T-helper 9 cell (primary cell): Measurements from ENCODE around the gene HOXA13.

Source experiments
- DNase-seq: peaks from one replicate; pipeline ENCODE4 v3.0.0-alpha.2; 2020

HOXA13 gene

DNA sequence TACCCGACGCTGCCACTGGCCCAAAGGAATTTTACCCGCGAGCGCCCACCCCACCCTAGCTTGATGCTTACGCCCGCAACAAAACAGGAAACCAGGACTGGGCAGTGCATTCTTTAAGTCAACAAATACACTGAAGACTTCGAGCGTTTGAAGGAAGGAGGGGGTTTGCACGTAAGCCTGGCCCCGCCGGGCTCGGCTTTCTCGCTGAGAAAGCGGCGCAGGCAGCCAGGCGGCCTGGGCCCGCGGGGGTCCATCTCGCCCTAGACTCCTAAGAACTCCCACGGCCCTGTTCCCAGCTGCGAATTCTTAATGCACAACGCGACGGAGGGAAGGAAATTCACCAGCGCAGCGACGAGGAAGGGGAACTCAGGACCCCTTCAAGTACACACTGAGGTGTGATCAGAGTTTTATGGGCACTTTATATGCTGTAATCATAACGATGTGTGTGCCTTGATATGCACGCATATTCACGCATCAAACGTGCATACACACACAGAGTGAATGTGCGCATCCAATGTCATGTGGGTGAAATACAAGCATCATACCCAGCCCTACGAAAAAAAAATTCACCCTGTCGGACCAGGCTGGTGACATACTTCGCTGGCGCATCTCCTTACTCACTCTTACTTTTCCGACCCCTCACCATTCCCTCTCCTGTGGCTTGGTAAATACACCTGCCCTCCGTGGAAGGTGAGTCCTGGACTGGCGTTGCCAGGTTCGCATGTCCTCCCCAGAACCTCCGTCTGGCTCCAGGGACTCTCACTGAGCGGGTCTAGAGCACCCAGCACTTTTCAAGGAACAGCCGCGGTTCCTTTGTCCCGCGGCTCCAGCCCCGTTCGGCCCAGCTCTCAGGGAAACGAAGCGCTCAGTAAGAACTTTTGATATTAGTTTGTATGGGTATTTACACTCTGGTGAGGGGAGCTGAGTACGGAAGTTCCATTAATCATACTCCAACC lies 5.7 kb upstream of the HOXA13 start:
- no peak for DNase-seq

GRCh38 chr7:27204851-27205322 lies 5.0 kb upstream of the HOXA13 start:
- DNase-seq: no peak

GRCh38 chr7:27203964-27204594 lies 4.2 kb upstream of the HOXA13 start:
- DNase-seq: no peak

DNA sequence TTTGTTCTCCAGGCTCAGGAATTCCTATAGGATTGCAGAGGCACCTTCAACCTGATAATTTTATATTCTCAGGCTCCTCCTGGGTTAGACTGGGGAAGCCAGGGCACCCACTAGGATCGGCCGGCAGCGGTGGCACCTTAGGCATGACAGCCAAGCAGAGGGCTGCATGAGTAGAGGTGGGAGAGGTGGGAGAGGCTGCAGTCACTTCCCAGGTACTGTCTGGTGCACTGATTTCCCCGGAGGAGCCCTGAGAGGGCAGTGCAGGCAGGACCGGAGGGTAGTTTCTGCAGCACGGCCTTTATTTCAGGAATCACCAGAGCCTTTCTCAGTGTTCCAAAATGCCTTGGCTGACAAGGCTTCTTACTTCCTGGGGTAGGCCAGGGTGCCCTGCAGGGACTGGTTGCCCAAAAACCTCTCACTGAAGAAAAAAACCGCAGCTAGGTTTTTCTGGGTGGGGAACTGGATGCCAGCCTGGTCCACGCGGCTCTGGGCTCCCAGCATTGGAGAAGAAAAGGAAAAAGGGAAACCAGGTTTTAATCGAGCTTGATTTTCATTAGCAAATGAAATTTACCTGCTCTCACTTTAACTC lies 3.6 kb upstream of the HOXA13 start:
- no peak for DNase-seq

DNA sequence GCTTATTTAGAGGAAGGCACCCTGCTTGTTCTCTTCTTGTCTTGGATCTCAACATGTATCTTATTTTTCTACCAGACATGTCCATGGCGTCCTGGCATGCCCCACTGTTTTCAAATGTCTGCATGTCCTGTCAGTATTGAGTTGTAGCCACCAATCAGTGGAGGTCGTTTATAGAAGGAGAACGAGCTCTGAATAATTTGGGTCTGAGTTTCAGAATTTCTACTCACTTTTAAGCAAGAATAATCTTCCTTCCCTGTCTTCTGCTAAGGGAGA lies 2.9 kb upstream of the HOXA13 start:
- no peak for DNase-seq

DNA sequence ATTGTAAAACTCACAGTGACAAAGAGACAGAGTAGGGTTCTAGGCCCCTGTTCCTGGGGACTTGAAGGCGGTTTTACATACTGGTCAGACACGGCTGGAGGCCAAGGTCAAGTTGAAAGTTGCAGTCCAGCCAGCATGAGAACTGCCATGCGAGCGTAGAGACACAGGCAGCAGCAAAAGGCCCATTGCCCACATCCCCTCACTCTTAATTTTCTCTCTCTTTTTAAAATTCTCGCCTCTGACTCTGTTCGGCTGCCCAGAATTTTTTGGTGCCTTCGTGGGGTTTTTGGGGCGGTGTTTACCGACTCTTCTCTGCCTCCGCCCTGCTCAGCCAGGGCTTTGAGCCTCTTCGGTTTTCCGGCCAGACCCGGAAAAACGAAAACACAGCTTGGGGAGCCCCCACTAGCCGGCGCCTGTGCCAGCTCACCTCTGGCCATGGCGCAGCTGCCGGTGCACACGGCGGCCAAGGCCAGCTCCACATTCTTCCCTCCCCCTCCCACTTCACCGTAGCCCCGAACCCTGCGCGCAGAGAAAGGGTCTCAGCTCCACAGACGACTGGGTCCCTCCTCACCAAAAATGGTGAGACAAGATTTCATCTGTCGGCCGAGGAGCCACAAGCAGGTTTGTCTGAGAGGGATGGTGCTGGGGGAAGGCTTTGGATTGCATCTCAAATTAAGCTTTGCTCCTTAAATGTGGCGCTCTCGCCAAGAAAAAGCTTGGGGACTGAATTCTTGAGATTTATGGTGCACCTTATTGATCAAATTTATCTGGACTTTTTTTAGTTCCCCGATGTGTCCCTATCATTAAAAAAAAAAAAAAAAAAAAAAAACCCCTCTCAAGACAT lies 2.3 kb upstream of the HOXA13 start:
- DNase-seq: no peak

GRCh38 chr7:27201580-27202017 lies 1.7 kb upstream of the HOXA13 start:
- DNase-seq: no peak

- DNase-seq: no peak
Observed at GRCh38 chr7:27200761-27201579, 1.1 kb upstream of the HOXA13 start.

DNA sequence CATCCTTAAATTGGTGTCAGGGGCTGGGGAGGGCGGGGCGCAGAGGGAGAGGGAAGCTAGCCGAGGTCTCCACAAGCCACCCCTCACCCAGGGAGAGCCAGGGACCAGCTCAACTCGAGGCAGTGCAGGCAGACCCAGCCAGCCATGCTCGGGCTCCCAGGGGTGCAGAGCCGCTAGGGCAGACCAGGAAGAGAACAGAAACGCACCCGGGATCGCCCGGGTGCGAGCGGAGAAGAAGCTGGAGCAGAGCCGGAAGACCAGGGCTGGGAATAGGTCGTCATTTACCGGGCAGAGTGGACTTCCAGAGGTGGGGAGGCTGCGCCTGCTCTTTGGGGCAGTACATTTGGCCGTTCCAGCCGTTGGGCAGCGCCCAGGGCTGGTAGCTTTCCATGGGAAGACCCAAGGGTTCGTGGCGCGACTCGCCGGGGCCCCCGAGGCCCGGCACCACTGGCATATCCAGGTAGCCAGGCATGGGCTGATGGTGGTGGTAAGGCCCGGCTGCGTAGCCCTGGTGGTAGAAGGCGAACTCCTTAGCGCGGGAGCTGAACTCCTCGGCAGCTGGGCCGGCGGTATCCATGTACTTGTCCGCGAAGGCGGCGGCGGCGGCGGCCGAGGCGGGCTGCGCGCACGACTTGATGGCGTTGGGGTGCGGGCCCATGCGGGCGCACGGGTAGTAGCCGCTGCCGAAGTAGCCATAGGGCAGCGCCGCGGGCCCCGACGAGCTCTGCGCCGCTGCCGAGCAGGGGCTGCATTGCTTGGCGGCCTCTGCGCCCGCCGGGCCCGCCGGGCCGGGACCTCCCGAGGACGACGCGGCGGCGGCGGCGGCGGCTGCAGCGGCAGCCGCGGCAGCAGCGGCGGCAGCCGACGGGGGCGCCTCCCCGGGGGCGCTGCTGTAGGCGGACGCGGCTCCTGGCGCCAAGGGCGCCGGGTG lies 755 bp downstream of the HOXA13 start:
- no peak for DNase-seq

- DNase-seq: no peak
Observed at GRCh38 chr7:27198138-27198841, 1.6 kb downstream of the HOXA13 start.

- no peak for DNase-seq
Observed at GRCh38 chr7:27197137-27198042, 2.5 kb downstream of the HOXA13 start.

GRCh38 chr7:27196287-27196767 lies 3.6 kb downstream of the HOXA13 start:
- DNase-seq: peak; percentile 86

GRCh38 chr7:27194686-27195379 lies 5.1 kb downstream of the HOXA13 start:
- no peak for DNase-seq

DNA sequence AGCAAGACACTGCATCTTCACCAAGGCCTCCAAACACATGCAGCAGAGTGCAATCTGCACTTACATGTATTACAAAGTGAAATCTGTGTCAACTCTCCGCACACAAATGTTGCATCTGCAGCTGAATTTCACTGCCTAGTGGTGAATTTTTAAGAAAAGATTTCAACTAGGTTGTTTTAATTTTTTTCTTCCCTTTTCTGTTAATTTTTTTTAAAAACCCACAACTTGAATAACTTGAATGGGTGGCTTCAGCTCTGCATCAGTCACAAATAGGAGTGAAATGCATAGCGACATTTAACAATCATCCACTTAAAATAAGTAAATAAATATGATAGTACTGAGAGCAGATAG lies 5.9 kb downstream of the HOXA13 start:
- DNase-seq: no peak

DNA sequence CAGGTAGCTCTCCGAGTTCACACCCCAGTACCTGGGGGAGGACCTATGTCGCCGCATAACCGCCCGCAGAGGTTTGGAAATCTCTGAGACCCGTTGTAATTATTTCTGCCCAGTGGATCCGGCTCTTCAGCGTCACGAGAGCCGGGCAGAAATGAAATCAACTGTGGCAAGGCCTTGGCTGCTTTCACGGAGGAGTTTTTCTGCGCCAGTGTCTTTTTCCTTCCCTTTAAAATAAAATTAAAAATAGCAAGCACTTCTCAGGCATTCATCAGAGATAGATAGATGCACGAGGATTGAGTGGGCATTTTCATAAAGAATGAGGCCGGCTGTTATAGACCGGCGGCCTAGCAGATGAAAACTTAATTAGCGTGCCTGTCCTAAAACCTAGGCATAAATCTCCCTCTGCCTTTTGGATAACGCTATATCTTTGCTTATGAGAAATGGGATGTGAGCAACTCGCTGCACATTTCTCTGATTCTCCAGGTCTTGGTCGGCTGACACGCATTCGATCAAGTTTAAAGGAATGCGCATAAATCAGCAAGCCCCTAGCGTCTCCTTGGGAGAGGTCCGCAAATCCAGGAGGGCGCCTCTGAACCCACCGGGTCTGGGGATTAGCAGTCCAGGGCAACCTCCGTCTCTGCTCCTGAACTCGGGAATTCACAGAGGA lies 6.4 kb downstream of the HOXA13 start:
- DNase-seq: no peak

DNA sequence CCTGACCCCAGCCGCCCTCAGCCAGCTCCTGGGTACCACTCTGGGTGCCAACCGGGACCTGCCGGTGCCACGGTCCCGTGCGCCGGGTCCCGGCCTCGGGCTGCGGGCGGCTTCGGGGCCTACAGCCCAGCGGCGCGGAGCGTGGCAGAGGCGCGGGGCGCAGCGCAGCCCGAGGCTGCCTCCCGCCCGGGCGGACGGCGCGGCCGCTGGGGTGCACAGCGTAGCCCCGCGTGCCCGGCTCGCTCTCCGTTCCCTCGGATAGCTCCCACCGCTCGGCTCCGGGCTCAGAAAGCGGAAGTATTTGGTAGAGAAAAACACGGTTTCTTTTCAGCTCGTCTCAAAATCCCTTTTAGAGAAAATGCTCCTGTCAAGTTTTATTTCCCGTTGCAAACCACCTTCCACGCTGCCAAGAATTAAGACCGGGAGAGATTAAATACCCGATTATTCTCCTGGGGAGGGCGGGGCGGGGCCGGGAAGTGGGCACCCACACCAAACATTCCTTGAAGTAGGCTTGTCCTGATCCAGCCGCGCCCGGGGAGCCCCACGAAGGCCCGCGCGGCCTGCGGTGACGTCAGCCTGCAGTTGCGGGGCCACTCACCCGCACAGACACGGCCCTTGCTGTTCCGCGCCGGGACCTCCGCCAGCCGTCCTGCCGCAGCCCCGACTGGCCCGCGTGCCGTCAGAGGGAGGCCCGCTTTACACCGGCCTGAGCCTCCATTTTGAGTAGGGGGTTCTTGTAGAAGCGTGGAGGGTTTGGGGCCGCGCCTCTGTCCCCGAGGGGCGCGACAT lies 7.2 kb downstream of the HOXA13 start:
- DNase-seq: no peak
